ENCODE results near the gene CFAP74.

The CFAP74 gene

DNA sequence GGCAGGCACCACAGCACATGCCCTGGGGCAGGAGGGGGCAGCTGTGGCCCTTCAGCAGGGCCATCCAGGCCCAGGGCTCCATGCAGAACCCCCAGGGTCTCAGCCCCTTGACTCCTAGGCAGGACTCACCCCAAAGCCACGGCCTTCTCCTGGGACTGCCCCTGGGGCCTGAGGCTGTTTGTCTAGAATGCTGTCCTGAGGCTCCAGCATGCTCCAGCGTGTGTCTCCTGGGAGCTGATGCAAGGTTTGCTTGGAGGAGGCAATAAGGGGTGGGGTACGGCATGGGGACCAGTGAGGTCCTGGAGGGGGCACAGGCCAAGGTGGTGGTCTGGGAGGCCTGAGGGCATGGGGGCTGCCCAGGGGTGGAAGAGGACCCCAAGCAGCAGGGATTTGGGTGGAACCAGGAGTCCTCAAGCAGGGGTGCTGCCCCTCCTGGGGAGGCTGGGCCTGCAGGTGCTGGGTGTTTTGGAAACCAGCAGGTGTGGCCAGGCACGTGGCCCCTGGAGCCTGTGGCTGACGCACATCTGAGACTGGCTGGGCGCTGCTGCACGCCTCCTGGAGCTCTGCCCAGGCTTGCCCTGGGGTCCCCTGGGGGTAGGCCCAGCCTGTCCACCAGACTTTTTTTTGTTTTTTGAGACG is 96.4 kb downstream of the CFAP74 start:
- no peak for DNase-seq (ENCODE audit: low read depth, low spot score)
- TF ChIP-seq, protein P1, sequence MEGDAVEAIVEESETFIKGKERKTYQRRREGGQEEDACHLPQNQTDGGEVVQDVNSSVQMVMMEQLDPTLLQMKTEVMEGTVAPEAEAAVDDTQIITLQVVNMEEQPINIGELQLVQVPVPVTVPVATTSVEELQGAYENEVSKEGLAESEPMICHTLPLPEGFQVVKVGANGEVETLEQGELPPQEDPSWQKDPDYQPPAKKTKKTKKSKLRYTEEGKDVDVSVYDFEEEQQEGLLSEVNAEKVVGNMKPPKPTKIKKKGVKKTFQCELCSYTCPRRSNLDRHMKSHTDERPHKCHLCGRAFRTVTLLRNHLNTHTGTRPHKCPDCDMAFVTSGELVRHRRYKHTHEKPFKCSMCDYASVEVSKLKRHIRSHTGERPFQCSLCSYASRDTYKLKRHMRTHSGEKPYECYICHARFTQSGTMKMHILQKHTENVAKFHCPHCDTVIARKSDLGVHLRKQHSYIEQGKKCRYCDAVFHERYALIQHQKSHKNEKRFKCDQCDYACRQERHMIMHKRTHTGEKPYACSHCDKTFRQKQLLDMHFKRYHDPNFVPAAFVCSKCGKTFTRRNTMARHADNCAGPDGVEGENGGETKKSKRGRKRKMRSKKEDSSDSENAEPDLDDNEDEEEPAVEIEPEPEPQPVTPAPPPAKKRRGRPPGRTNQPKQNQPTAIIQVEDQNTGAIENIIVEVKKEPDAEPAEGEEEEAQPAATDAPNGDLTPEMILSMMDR (IDR thresholded peaks at IDR 0.05; ENCODE audit: low read depth, low read length) = no peak
- in situ Hi-C loops (cut with HindIII; ENCODE audit: low sequenced_read_pairs) = no loop called here

DNA sequence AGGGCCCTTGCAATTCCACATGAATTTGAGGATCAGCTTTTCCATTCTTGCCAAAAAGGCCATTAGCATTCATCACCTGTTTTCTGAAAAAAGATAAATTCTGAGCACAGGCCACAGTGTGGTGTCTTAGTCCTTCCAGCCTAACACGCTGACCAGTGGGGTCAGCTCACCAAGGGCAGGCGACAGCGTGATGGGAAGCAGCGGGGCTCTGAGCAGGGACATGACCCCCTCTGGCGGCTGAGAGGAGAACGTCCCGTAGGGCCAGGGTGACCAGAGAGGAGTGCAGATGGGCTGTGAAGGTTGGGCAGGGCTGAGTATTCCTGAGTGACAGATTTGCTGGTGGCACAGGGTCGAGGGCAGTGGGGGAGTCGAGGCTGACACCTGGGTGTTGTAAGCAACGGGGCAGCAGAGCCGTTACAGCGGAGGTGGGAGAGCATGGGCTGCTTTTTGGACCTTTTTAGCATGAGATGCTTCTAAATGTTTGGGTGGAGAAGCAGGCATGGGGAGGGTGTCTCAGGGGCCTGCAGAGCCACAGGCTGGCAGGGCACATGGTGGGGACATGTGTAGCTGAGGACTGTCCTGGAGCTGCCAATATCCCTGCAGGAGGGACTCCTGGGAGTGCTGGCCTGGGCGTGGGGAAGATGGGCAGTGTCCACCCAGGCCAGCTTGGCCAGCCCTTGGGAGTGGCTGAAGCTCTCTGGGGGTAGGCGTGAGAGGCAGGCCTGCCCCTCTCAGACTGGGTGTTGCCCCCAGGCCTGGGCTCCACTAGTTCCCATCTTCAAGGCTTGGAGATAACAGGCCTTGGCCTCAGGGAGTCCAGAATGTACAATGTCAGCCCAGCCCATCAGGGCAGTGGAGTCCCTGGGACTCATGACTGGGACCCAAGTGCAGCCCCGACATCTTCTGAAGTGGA is 97.1 kb downstream of the CFAP74 start:
- TF ChIP-seq, protein P1 (IDR thresholded peaks at IDR 0.05; ENCODE audit: low read depth, low read length) = peak; percentile 94
- in situ Hi-C loops (cut with HindIII; ENCODE audit: low sequenced_read_pairs) = no loop called here
- no peak overlapping the region for H3K4me3 ChIP-seq (ENCODE audit: low read depth, low read length)
- DNase-seq (ENCODE audit: low read depth, low spot score) = peak; percentile 70

More for the DNA sequence above, 96.4 kb downstream of the CFAP74 start:
- no peak overlapping the region for H3K4me3 ChIP-seq (ENCODE audit: low read depth, low read length)

DNA sequence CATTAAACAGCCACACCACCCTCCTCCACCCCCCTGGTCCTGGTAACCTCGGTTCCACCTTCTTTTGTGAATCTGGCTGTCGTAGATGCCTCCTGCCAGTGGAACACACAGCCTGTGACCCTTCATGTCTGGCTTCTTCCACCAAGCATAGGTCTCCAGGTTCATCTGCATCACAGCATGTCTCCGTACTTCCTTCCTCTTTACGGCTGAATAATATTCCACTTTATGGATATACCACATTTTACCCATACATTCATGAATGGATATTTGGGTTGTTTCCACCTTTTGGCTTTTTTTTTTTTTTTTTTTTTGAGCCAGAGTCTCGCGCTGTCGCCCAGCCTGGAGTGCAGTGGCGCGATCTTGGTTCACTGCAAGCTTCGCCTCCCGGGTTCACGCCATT is 100.4 kb downstream of the CFAP74 start:
- no peak overlapping the region for H3K4me3 ChIP-seq (ENCODE audit: low read depth, low read length)
- in situ Hi-C loops (cut with HindIII; ENCODE audit: low sequenced_read_pairs) = no loop called here
- TF ChIP-seq, protein P1 (IDR thresholded peaks at IDR 0.05; ENCODE audit: low read depth, low read length) = no peak
- no peak for DNase-seq (ENCODE audit: low read depth, low spot score)

DNA sequence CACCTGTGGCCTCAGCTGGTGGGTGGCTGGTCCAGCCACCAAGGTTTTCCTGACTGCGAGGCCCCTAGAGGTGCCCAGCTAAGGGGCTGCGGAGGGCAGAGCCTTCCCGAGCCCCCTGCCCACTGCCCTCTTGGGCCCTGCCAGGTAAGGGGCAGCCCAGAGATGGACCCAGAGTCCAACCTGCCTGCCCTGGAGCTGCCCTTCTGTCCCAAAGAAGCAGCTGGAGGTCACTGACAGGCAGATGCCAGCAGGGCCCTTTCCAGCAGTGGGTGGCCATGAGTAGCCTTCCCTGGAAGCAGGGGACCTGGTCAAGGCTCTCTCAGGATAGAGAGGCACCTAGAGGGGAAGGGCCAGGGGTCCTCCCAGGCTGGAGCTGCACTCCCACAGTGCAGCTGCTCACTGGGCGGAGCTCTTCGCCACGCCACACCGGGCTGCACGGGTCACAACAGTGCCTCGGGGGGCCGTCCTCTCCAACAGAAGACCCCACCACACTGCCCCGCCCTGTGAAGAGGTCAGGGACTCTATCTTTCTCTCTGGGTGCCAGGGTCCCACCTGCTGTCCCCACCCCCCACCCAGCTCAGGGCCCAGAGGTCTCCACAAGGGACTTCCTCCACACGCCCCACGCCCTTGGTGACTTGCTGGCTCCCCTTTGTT is 101.8 kb downstream of the CFAP74 start:
- in situ Hi-C loops (cut with HindIII; ENCODE audit: low sequenced_read_pairs) = no loop called here
- no peak for DNase-seq (ENCODE audit: low read depth, low spot score)
- H3K4me3 ChIP-seq (ENCODE audit: low read depth, low read length) = no peak overlapping the region
- TF ChIP-seq, protein P1 (IDR thresholded peaks at IDR 0.05; ENCODE audit: low read depth, low read length) = no peak

DNA sequence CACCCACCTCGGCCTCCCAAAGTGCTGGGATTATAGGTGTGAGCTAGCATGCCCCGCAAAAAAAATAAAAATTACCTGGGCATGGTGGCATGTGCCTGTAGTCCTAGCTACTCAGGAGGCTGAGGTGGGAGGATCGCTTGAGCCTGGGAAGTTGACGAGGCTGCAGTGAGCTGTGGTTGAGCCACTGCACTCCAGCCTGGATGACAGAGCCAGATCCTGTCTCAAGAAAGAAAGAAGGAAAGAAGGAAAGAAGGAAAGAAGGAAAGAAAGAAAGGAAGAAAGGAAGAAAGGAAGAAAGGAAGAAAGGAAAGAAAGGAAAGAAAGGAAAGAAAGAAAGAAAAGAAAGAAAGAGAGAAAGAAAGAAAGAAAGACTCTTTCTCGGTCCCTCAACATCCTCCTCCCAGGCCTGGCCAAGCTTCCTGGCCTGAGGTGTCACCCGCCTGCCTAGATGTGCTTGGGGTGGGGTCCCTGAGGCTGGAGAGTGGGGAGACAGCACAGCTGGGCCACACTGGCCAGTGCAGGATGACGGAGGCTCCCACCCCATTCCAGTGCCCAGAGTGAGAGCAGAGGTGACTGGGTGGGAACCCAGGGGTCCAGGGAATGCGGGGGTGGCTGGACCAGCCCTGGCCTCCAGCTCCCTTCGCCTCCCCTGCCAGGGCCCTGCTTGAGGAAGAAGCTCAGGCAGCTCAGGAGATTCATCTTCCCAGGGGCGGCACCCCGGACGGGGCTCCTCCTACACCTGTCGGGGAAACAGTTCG is 102.5 kb downstream of the CFAP74 start:
- H3K4me3 ChIP-seq (ENCODE audit: low read depth, low read length) = no peak overlapping the region
- in situ Hi-C loops (cut with HindIII; ENCODE audit: low sequenced_read_pairs) = no loop called here
- DNase-seq (ENCODE audit: low read depth, low spot score) = no peak
- TF ChIP-seq, protein P1 (IDR thresholded peaks at IDR 0.05; ENCODE audit: low read depth, low read length) = no peak

DNA sequence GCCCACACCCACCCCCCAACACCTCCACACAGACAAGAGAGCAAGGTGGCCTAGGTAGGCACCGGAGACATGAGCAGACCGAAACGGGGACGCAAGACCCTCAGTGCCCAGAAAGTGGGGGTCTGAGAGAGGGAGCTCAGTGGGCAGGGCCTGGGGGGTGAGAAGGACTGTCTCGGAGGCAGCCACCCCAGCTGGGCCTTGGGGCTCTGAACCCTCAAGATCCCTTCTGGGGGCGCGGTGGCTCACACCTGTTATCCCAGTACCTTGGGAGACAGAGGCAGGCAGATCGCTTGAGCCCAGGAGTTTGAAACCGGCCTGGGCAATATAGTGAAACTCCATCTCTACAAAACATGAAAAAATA is 103.6 kb downstream of the CFAP74 start:
- TF ChIP-seq, protein P1 (IDR thresholded peaks at IDR 0.05; ENCODE audit: low read depth, low read length) = no peak
- no peak overlapping the region for H3K4me3 ChIP-seq (ENCODE audit: low read depth, low read length)
- DNase-seq (ENCODE audit: low read depth, low spot score) = no peak
- in situ Hi-C loops (cut with HindIII; ENCODE audit: low sequenced_read_pairs) = no loop called here

Measured in astrocyte of the spinal cord (primary cell).